H1 (cell line): Measurements from ENCODE around the gene SAT1. TPM values are rescaled to one million over a fixed set of nuclear protein-coding genes. Genes with fewer than 3 reads are reported as not detected.

Source experiments
- CTCF ChIA-PET: fragments of 300-600 bp; sonication (Branson Sonifier 250); formaldehyde crosslinking; loops from one replicate; lab custom pipeline; 2021; ENCODE audit not compliant: partially characterized antibody; lab: Charles Lee
- POLR2A ChIA-PET: fragments of 300-600 bp; sonication (Branson Sonifier 250); formaldehyde crosslinking; loops from one replicate; lab custom pipeline; 2021; ENCODE audit warnings: inconsistent platforms; ENCODE audit not compliant: partially characterized antibody; lab: Charles Lee
- DNase-seq, 2 experiments: peaks; one replicate each; pipeline versions ENCODE4 v3.0.0 to v3.0.0-alpha.2; 2010 to 2022; ENCODE audit warnings: low spot score in 2 of 2, low read depth in 1 of 2, mixed read lengths in 1 of 2
- FAIRE-seq: peaks from 2 replicates; lab custom pipeline; 2011; peaks lifted over from hg19 to GRCh38; lab: Jason Lieb, UNC
- H2AFZ ChIP-seq: 2 replicates; pipeline ENCODE4 v1.8.1; 2012; ENCODE audit warnings: low read length, inconsistent platforms
- H2AK5ac ChIP-seq: 2 replicates; pipeline ENCODE4 v1.6.1; 2013; ENCODE audit warnings: low read depth, low read length
- H2BK120ac ChIP-seq: replicated peaks from 2 replicates; pipeline ENCODE3; 2013; ENCODE audit warnings: low read depth, low read length, inconsistent platforms
- H2BK12ac ChIP-seq: 2 replicates; pipeline ENCODE4 v1.6.1; 2013; ENCODE audit warnings: low read depth, low read length
- H2BK15ac ChIP-seq: 2 replicates; pipeline ENCODE4 v1.6.1; 2013; ENCODE audit warnings: low read length
- H2BK20ac ChIP-seq: 2 replicates; pipeline ENCODE4 v1.6.1; 2013; ENCODE audit warnings: low read length
- H2BK5ac ChIP-seq: 2 replicates; pipeline ENCODE4 v1.6.1; 2013; ENCODE audit warnings: low read depth, low read length
- H3K14ac ChIP-seq: 2 replicates; pipeline ENCODE4 v1.6.1; 2013; ENCODE audit warnings: inconsistent platforms; ENCODE audit not compliant: insufficient read length
- H3K18ac ChIP-seq: 2 replicates; pipeline ENCODE4 v1.6.1; 2013; ENCODE audit warnings: low read length; ENCODE audit errors: extremely low read depth
- H3K23ac ChIP-seq: 2 replicates; pipeline ENCODE4 v1.6.1; 2013; ENCODE audit warnings: inconsistent platforms; ENCODE audit not compliant: insufficient read length
- H3K23me2 ChIP-seq: 2 replicates; pipeline ENCODE4 v1.6.1; 2013; ENCODE audit warnings: low read depth, low read length
- H3K27ac ChIP-seq: 2 replicates; pipeline ENCODE4 v1.6.1; 2011; ENCODE audit warnings: low read depth, low read length, inconsistent platforms
- H3K27me3 ChIP-seq, 4 experiments: replicated peaks in 1 of 4; 1 replicate in 1 of 4; 2 replicates in 3 of 4; pipeline versions ENCODE4 v1.6.1 to v1.8.1; 2011 to 2013; ENCODE audit warnings: low read length in 3 of 4, mild to moderate bottlenecking in 3 of 4, inconsistent platforms in 2 of 4, mixed read lengths in 2 of 4, moderate library complexity in 1 of 4; ENCODE audit not compliant: control insufficient read depth in 3 of 4, insufficient read depth in 3 of 4; ENCODE audit errors: extremely low read depth in 1 of 4
- H3K36me3 ChIP-seq, 4 experiments: 2 replicates each; pipeline versions ENCODE4 v1.6.1 to v1.8.1; 2011 to 2013; ENCODE audit warnings: mild to moderate bottlenecking in 4 of 4, low read length in 3 of 4, moderate library complexity in 2 of 4, control low read depth in 1 of 4, inconsistent platforms in 1 of 4; ENCODE audit not compliant: insufficient read depth in 4 of 4, control insufficient read depth in 2 of 4
- H3K4ac ChIP-seq: replicated peaks from 2 replicates; pipeline ENCODE3; 2013; ENCODE audit warnings: low read length, low read depth, mixed read lengths, inconsistent platforms; ENCODE audit not compliant: insufficient read length
- H3K4me1 ChIP-seq, 4 experiments: replicated peaks in 1 of 4; 1 replicate in 1 of 4; 2 replicates in 3 of 4; pipeline versions ENCODE4 v1.6.1 to v1.8.1; 2011 to 2013; ENCODE audit warnings: low read length in 3 of 4, inconsistent platforms in 2 of 4, mixed read lengths in 1 of 4; ENCODE audit not compliant: insufficient read depth in 4 of 4, control insufficient read depth in 3 of 4
- H3K4me2 ChIP-seq, 2 experiments: 2 replicates each; pipeline versions ENCODE4 v1.6.1 to v1.8.1; 2011 to 2013; ENCODE audit warnings: low read depth in 2 of 2, low read length in 2 of 2, control low read depth in 1 of 2, inconsistent platforms in 1 of 2, mild to moderate bottlenecking in 1 of 2; ENCODE audit not compliant: insufficient read depth in 1 of 2
- H3K4me3 ChIP-seq, 4 experiments: fragments of 200-600, 300-600 bp in 1 of 4; sonication (generic), shearing (Covaris generic), sonication (Bioruptor Twin) in 1 of 4; 2 replicates each; pipeline versions ENCODE4 v1.5.1 to v1.8.1; 2011 to 2016; ENCODE audit warnings: low read length in 4 of 4, low read depth in 3 of 4, control low read depth in 2 of 4, inconsistent platforms in 2 of 4, mild to moderate bottlenecking in 2 of 4, mixed read lengths in 1 of 4, moderate library complexity in 1 of 4; ENCODE audit not compliant: insufficient read depth in 2 of 4; ENCODE audit errors: extremely low read depth in 1 of 4
- H3K56ac ChIP-seq: replicated peaks from 2 replicates; pipeline ENCODE3; 2013; ENCODE audit warnings: low read depth, mild to moderate bottlenecking, mixed read lengths, low read length, inconsistent platforms; ENCODE audit not compliant: insufficient read length
- H3K79me1 ChIP-seq: 2 replicates; pipeline ENCODE4 v1.6.1; 2013; ENCODE audit warnings: low read depth, low read length, control low read depth
- H3K79me2 ChIP-seq, 2 experiments: 2 replicates each; pipeline versions ENCODE4 v1.6.1 to v1.8.1; 2012 to 2013; ENCODE audit warnings: low read length in 2 of 2, mild to moderate bottlenecking in 2 of 2, inconsistent platforms in 1 of 2; ENCODE audit not compliant: insufficient read depth in 2 of 2, control insufficient read depth in 1 of 2
- H3K9ac ChIP-seq, 4 experiments: replicated peaks in 1 of 4; 1 replicate in 1 of 4; 2 replicates in 3 of 4; pipeline versions ENCODE4 v1.6.1 to v1.8.1; 2011 to 2013; ENCODE audit warnings: low read depth in 3 of 4, low read length in 3 of 4, control low read depth in 2 of 4, mild to moderate bottlenecking in 2 of 4, moderate library complexity in 2 of 4, inconsistent platforms in 1 of 4; ENCODE audit errors: extremely low read depth in 1 of 4
- H3K9me3 ChIP-seq, 2 experiments: 2 replicates each; pipeline versions ENCODE4 v1.6.1 to v1.8.1; 2012 to 2013; ENCODE audit warnings: mild to moderate bottlenecking in 2 of 2, moderate library complexity in 2 of 2, control low read depth in 1 of 2, inconsistent platforms in 1 of 2, low read depth in 1 of 2, low read length in 1 of 2, mixed read lengths in 1 of 2; ENCODE audit not compliant: insufficient read depth in 2 of 2
- H4K20me1 ChIP-seq, 2 experiments: replicated peaks in 1 of 2; 2 replicates each; pipeline versions ENCODE3 to v1.8.1; 2011 to 2013; ENCODE audit warnings: inconsistent platforms in 2 of 2, low read length in 2 of 2, mild to moderate bottlenecking in 1 of 2; ENCODE audit not compliant: insufficient read depth in 2 of 2, control insufficient read depth in 1 of 2
- H4K5ac ChIP-seq: 2 replicates; pipeline ENCODE4 v1.6.1; 2013; ENCODE audit warnings: low read length, low read depth, mixed read lengths, inconsistent platforms; ENCODE audit not compliant: insufficient read length
- H4K8ac ChIP-seq: 2 replicates; pipeline ENCODE4 v1.8.0; 2013; ENCODE audit warnings: mild to moderate bottlenecking, moderate library complexity, low read length, inconsistent platforms; ENCODE audit not compliant: insufficient read depth; ENCODE audit errors: extremely low read depth
- H4K91ac ChIP-seq: replicated peaks from 2 replicates; pipeline ENCODE3; 2013; ENCODE audit warnings: low read length, mixed read lengths, inconsistent platforms; ENCODE audit not compliant: insufficient read length
- CHD2 ChIP-seq: IDR thresholded peaks from 2 replicates; pipeline ENCODE4 v1.6.1; 2012; ENCODE audit warnings: low read length, improper control_type of control experiment
- JUN ChIP-seq: IDR thresholded peaks from 2 replicates; pipeline ENCODE4 v1.6.1; 2011; ENCODE audit warnings: low read depth, mild to moderate bottlenecking, improper control_type of control experiment, low read length
- MAFK ChIP-seq: IDR thresholded peaks from 2 replicates; pipeline ENCODE4 v1.6.1; 2012; ENCODE audit warnings: low read depth, mild to moderate bottlenecking, improper control_type of control experiment, low read length
- POLR2AphosphoS5 ChIP-seq: IDR thresholded peaks from 2 replicates; pipeline ENCODE4 v1.6.1; 2011; ENCODE audit warnings: low read depth, low read length
- RAD21 ChIP-seq, 2 experiments: IDR thresholded peaks in 1 of 2; conservative IDR thresholded peaks in 1 of 2; 2 replicates each; pipeline ENCODE4 v1.6.1; 2011; ENCODE audit warnings: low read depth in 2 of 2, low read length in 2 of 2, improper control_type of control experiment in 1 of 2, inconsistent platforms in 1 of 2, mild to moderate bottlenecking in 1 of 2, moderate library complexity in 1 of 2
- SAP30 ChIP-seq: fragments of 300-600 bp; sonication (generic); IDR thresholded peaks from 2 replicates; pipeline ENCODE4 v1.7.1; 2012; ENCODE audit warnings: low read length, moderate library complexity, mild to moderate bottlenecking, inconsistent platforms; ENCODE audit not compliant: insufficient read depth, insufficient replicate concordance
- SP2 ChIP-seq: IDR thresholded peaks from 2 replicates; pipeline ENCODE4 v1.6.1; 2012; ENCODE audit warnings: mild to moderate bottlenecking, low read length, inconsistent platforms
- SUZ12 ChIP-seq: fragments of 200-600 bp; sonication (generic); IDR thresholded peaks from 2 replicates; pipeline ENCODE4 v1.6.1; 2012; ENCODE audit warnings: mild to moderate bottlenecking, inconsistent platforms, low read length, moderate library complexity, mixed read lengths
- polyA plus RNA-seq, 7 experiments: library from polyadenylated mRNA; depleted of rRNA in 3 of 7; stranded (reverse) in 5 of 7; unstranded in 2 of 7; fragments of >200 nt in 5 of 7; fragments of 200-250 nt in 2 of 7; gene quantifications; 1 replicate in 5 of 7; 2 replicates in 1 of 7; 4 replicates in 1 of 7; pipeline versions ENCODE4 v1.2.1 to v1.2.3, GENCODE V29; 2011 to 2013; ENCODE audit warnings: missing spikeins in 2 of 7, mixed read lengths in 2 of 7
- total RNA-seq: library from RNA; stranded (reverse); fragmentation: NEBNext Ultra II Directional; extraction: Animal tissue kit (Norgen Biotek cat#: 25700); gene quantifications from 2 replicates; pipeline ENCODE4 v1.2.1, GENCODE V29; 2021
- TF ChIP-seq, protein P1 (sequence below): IDR thresholded peaks from 2 replicates; pipeline ENCODE4 v1.6.1; 2012; ENCODE audit warnings: inconsistent platforms

The SAT1 gene
- total and polyA plus RNA-seq, 2 of the 8 experiments (the other 6 are each of a cell fraction or from before 2014, with no cell fraction given) = 29.2 to 36.8 TPM

DNA sequence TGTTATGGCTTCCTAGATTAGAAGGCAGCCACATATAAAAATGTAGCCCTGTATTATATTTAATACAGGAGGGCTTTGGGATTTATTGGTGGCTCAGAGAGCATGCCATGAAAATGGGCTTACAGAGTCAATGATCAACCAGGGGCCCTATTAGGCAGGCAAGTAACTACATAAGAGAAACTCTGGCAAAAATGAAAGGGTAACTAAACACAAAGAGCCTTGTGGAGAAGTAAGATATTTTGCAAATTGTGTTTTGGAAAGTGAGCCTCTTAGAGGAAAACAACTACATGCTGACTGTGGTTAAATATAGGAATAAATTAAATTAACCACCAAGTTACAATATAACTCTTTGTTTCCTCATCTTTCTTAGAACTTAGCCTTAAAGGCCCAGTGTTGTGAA lies 5.5 kb downstream of the SAT1 start:
- no peak overlapping the region for H3K4ac ChIP-seq
- no peak overlapping the region for H3K14ac ChIP-seq
- H3K79me1 ChIP-seq = no peaks in the 10 kb centered on the region
- CTCF ChIA-PET = interaction anchor here (0.9 kb wide), 1 partner anchor 31 kb away, joined by 3 read pairs; no protein-coding TSS in a partner anchor
- TF ChIP-seq SAP30 = no peak
- TF ChIP-seq, protein P1, sequence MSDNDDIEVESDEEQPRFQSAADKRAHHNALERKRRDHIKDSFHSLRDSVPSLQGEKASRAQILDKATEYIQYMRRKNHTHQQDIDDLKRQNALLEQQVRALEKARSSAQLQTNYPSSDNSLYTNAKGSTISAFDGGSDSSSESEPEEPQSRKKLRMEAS = no peak
- TF ChIP-seq MAFK = no peak
- TF ChIP-seq JUN = no peak
- TF ChIP-seq SP2 = no peak
- TF ChIP-seq POLR2AphosphoS5 = no peak
- TF ChIP-seq CHD2 = no peak
- TF ChIP-seq RAD21 (IDR thresholded peaks at IDR 0.05 in 1 of 2, conservative IDR thresholded peaks at IDR 0.05 in 1 of 2; ENCODE audit: low read depth in 2 of 2, low read length in 2 of 2) = no peak
- no peak for TF ChIP-seq SUZ12
- no peak overlapping the region for H2AK5ac ChIP-seq
- no peaks in the 10 kb centered on the region for H3K4me1 ChIP-seq
- no peaks in the 10 kb centered on the region for H4K20me1 ChIP-seq
- H4K8ac ChIP-seq = no peak overlapping the region
- no peak overlapping the region for H2AFZ ChIP-seq
- H3K27ac ChIP-seq = no peak overlapping the region
- DNase-seq (no peak), FAIRE-seq (no peak)
- H3K23ac ChIP-seq = no peak overlapping the region
- H3K18ac ChIP-seq = no peak overlapping the region
- H3K79me2 ChIP-seq = no peaks in the 10 kb centered on the region
- H4K5ac ChIP-seq = no peak overlapping the region
- POLR2A ChIA-PET = no interaction called here
- no peaks in the 10 kb centered on the region for H3K27me3 ChIP-seq
- H3K4me2 ChIP-seq = no peak overlapping the region
- H3K4me3 ChIP-seq = no peak overlapping the region
- no peaks in the 10 kb centered on the region for H3K9me3 ChIP-seq
- H2BK5ac ChIP-seq = no peak overlapping the region
- no peak overlapping the region for H2BK120ac ChIP-seq
- H3K9ac ChIP-seq = no peak overlapping the region
- H2BK12ac ChIP-seq = no peak overlapping the region
- H2BK15ac ChIP-seq = no peak overlapping the region
- peaks cover 0 to 8% (median 0%) of the 10 kb centered on the region in 4 experiments; a peak in 1 of 8 replicates for H3K36me3 ChIP-seq
- no peak overlapping the region for H2BK20ac ChIP-seq
- H3K56ac ChIP-seq = no peak overlapping the region
- H4K91ac ChIP-seq = no peak overlapping the region
- peaks cover 2% of the 10 kb centered on the region; the same call in 1 of the 2 replicates for H3K23me2 ChIP-seq
